GM23338 (cell line): ENCODE data around the gene DAB1. TPM values are rescaled to one million over a fixed set of nuclear protein-coding genes. Genes with fewer than 3 reads are reported as not detected.

Experiments
- ATAC-seq: fragments of 200-7000 bp; cut with Tn5 transposase; 3 replicates; pipeline ENCODE4 v1.9.1; 2020
- DNase-seq: peaks from one replicate; pipeline ENCODE4 v3.0.0-alpha.2; 2015; ENCODE audit warnings: low spot score
- H2AFZ ChIP-seq: fragments of 200-600 bp; sonication (generic); 2 replicates; pipeline ENCODE4 v1.8.0; 2016; ENCODE audit warnings: antibody characterized with exemption, mild to moderate bottlenecking, moderate library complexity
- H3F3A ChIP-seq: fragments of 200-600 bp; sonication (generic); replicated peaks from 2 replicates; pipeline ENCODE4 v1.8.0; 2017; ENCODE audit warnings: antibody characterized with exemption, mixed run types, low read depth
- H3K27ac ChIP-seq: fragments of 200-600 bp; sonication (generic); 2 replicates; pipeline ENCODE4 v1.6.1; 2016; ENCODE audit warnings: low read depth
- H3K27me3 ChIP-seq: fragments of 200-600 bp; sonication (generic); 2 replicates; pipeline ENCODE4 v1.8.0; 2016; ENCODE audit warnings: mild to moderate bottlenecking, mixed run types, moderate library complexity; ENCODE audit not compliant: insufficient read depth
- H3K36me3 ChIP-seq: fragments of 200-600 bp; sonication (generic); 2 replicates; pipeline ENCODE4 v1.8.0; 2016; ENCODE audit warnings: mild to moderate bottlenecking; ENCODE audit not compliant: insufficient read depth
- H3K4me1 ChIP-seq: fragments of 200-600 bp; sonication (generic); 2 replicates; pipeline ENCODE4 v1.8.0; 2016; ENCODE audit warnings: mild to moderate bottlenecking, moderate library complexity; ENCODE audit not compliant: insufficient read depth
- H3K4me2 ChIP-seq: fragments of 200-600 bp; sonication (generic); 2 replicates; pipeline ENCODE4 v1.7.1; 2017; ENCODE audit warnings: mixed run types
- H3K4me3 ChIP-seq: fragments of 200-600 bp; sonication (generic); 2 replicates; pipeline ENCODE4 v1.6.1; 2016; ENCODE audit warnings: mixed run types
- H3K79me2 ChIP-seq: fragments of 200-600 bp; sonication (generic); replicated peaks from 2 replicates; pipeline ENCODE4 v1.8.0; 2017; ENCODE audit warnings: mild to moderate bottlenecking; ENCODE audit not compliant: insufficient read depth
- H3K9me2 ChIP-seq: fragments of 200-600 bp; sonication (generic); 2 replicates; pipeline ENCODE4 v1.8.0; 2017; ENCODE audit not compliant: insufficient read depth
- H4K20me1 ChIP-seq: fragments of 200-600 bp; sonication (generic); replicated peaks from 2 replicates; pipeline ENCODE4 v1.8.0; 2017; ENCODE audit warnings: mild to moderate bottlenecking; ENCODE audit not compliant: insufficient read depth
- H3K27ac Mint-ChIP-seq: 2 replicates; pipeline ENCODE4 v1.8.0; 2020; ENCODE audit warnings: inconsistent platforms, mild to moderate bottlenecking, moderate library complexity, mixed read lengths
- H3K27me3 Mint-ChIP-seq: 3 replicates; pipeline ENCODE4 v1.8.0; 2022; ENCODE audit warnings: low read depth, mild to moderate bottlenecking, moderate library complexity, mixed read lengths, inconsistent platforms; ENCODE audit not compliant: insufficient read depth, poor library complexity
- H3K36me3 Mint-ChIP-seq: 3 replicates; pipeline ENCODE4 v1.8.0; 2021; ENCODE audit warnings: low read depth, mild to moderate bottlenecking, inconsistent platforms, moderate library complexity, mixed read lengths
- H3K4me1 Mint-ChIP-seq: 3 replicates; pipeline ENCODE4 v1.8.0; 2020; ENCODE audit warnings: mild to moderate bottlenecking, inconsistent platforms, mixed read lengths
- H3K4me3 Mint-ChIP-seq: 3 replicates; pipeline ENCODE4 v1.8.0; 2021; ENCODE audit warnings: moderate library complexity, mild to moderate bottlenecking, inconsistent platforms, mixed read lengths
- H3K9me3 Mint-ChIP-seq: 3 replicates; pipeline ENCODE4 v1.8.0; 2020; ENCODE audit warnings: moderate library complexity, mild to moderate bottlenecking, inconsistent platforms, mixed read lengths
- CREB1 ChIP-seq: fragments of 250-450 bp; sonication (Bioruptor Pico); IDR thresholded peaks from 2 replicates; pipeline ENCODE4 v1.5.0; 2020; ENCODE audit warnings: low read depth, mild to moderate bottlenecking, moderate library complexity
- CTCF ChIP-seq, 2 experiments: fragments of 200-600 bp in 1 of 2; sonication (generic) in 1 of 2; conservative IDR thresholded peaks; 2 replicates each; pipeline versions ENCODE4 v1.5.1 to v1.6.1; 2016 to 2017; ENCODE audit warnings: antibody characterized with exemption in 2 of 2, low read depth in 2 of 2, mild to moderate bottlenecking in 2 of 2, moderate library complexity in 1 of 2
- ETS1 ChIP-seq: IDR thresholded peaks from 2 replicates; pipeline ENCODE4 v1.6.1; 2016; ENCODE audit warnings: antibody characterized with exemption
- EZH2 ChIP-seq: fragments of 200-600 bp; sonication (generic); IDR thresholded peaks from one replicate; pipeline ENCODE4 v1.8.0; 2017; ENCODE audit warnings: antibody characterized with exemption, mild to moderate bottlenecking, low read depth; ENCODE audit not compliant: unreplicated experiment
- EZH2phosphoT487 ChIP-seq: fragments of 200-600 bp; sonication (generic); IDR thresholded peaks from one replicate; pipeline ENCODE4 v1.8.1; 2018; ENCODE audit warnings: antibody characterized with exemption; ENCODE audit not compliant: unreplicated experiment
- JUNB ChIP-seq: IDR thresholded peaks from one replicate; pipeline ENCODE4 v1.6.1; 2016; ENCODE audit warnings: antibody characterized with exemption; ENCODE audit not compliant: unreplicated experiment
- NANOG ChIP-seq: IDR thresholded peaks from 2 replicates; pipeline ENCODE4 v1.6.1; 2016; ENCODE audit warnings: antibody characterized with exemption, borderline replicate concordance
- POLR2AphosphoS5 ChIP-seq: IDR thresholded peaks from 2 replicates; pipeline ENCODE4 v1.6.1; 2016; ENCODE audit warnings: antibody characterized with exemption, low read depth
- REST ChIP-seq: IDR thresholded peaks from one replicate; pipeline ENCODE4 v1.6.1; 2018; ENCODE audit warnings: antibody characterized with exemption; ENCODE audit not compliant: unreplicated experiment
- STAT1 ChIP-seq: IDR thresholded peaks from one replicate; pipeline ENCODE4 v1.6.1; 2016; ENCODE audit warnings: antibody characterized with exemption; ENCODE audit not compliant: unreplicated experiment
- ZNF114 ChIP-seq: fragments of 250-450 bp; sonication (Bioruptor Pico); IDR thresholded peaks from 2 replicates; pipeline ENCODE4 v1.5.0; 2020; ENCODE audit warnings: mild to moderate bottlenecking, moderate library complexity
- ZNF331 ChIP-seq: fragments of 250-450 bp; sonication (Bioruptor Pico); IDR thresholded peaks from 2 replicates; pipeline ENCODE4 v1.5.0; 2020; ENCODE audit warnings: low read depth, mild to moderate bottlenecking, moderate library complexity
- ZNF462 ChIP-seq: fragments of 250-450 bp; sonication (Bioruptor Pico); IDR thresholded peaks from 2 replicates; pipeline ENCODE4 v1.5.0; 2020; ENCODE audit warnings: mild to moderate bottlenecking, moderate library complexity
- polyA plus RNA-seq: library from polyadenylated mRNA; unstranded; fragments of >200 nt; fragmentation: Nextera tagmentation; extraction: Ambion mirVana; gene quantifications from 2 replicates; pipeline ENCODE4 v1.2.1, GENCODE V29; 2016
- total RNA-seq: library from RNA; depleted of rRNA; stranded (reverse); fragments of >200 nt; shearing (Covaris generic); gene quantifications from 2 replicates; pipeline ENCODE4 v1.2.3, GENCODE V29; 2014

The DAB1 gene
- total and polyA plus RNA-seq, 2 experiments from 2014 or later, result 12.8 to 14.5 TPM

GRCh38 chr1:56953386-56953785, 470.5 kb downstream of the DAB1 start:
- Mint-ChIP-seq H3K36me3 (no peaks in the 10 kb centered on the region), H3K4me1 (no peaks in the 10 kb centered on the region), H3K4me3 (no peak overlapping the region), H3K9me3 (no peaks in the 10 kb centered on the region), H3K27me3 (no peaks in the 10 kb centered on the region), H3K27ac (no peak overlapping the region)
- no peaks in the 10 kb centered on the region for H3K27me3 ChIP-seq
- ATAC-seq (no peak), DNase-seq (no peak)
- no peak overlapping the region for H3K4me2 ChIP-seq
- H3K79me2 ChIP-seq, result no peaks in the 10 kb centered on the region
- TF ChIP-seq EZH2 (no peak), POLR2AphosphoS5 (no peak), STAT1 (no peak), ZNF462 (CRISPR knock-in tag) (no peak), REST (no peak), CREB1 (CRISPR knock-in tag) (no peak), JUNB (no peak), ZNF331 (CRISPR knock-in tag) (no peak), ZNF114 (CRISPR knock-in tag) (no peak), ETS1 (no peak), NANOG (no peak), CTCF (conservative IDR thresholded peaks at IDR 0.05; ENCODE audit: low read depth in 2 of 2) (no peak), EZH2phosphoT487 (no peak)
- H3K4me3 ChIP-seq, result no peak overlapping the region
- no peaks in the 10 kb centered on the region for H3K4me1 ChIP-seq
- no peaks in the 10 kb centered on the region for H3K9me2 ChIP-seq
- H2AFZ ChIP-seq, result no peak overlapping the region
- no peak overlapping the region for H3K27ac ChIP-seq
- H3K36me3 ChIP-seq, result no peaks in the 10 kb centered on the region
- no peaks in the 10 kb centered on the region for H4K20me1 ChIP-seq
- H3F3A ChIP-seq, result no peaks in the 10 kb centered on the region
